Retinal pigment epithelial cell (primary cell): Measurements from ENCODE around the gene EIF4E2.
A peak's percentile ranks its signal among the peaks of the same experiment; 100 is the strongest.

Experiments used
- DNase-seq: peaks from one replicate; pipeline ENCODE4 v3.0.0-alpha.2; 2010; ENCODE audit warnings: low read depth
- H3K4me3 ChIP-seq: 2 replicates; pipeline ENCODE4 v1.5.1; 2011; ENCODE audit warnings: mild to moderate bottlenecking, low read length, control low read depth, moderate library complexity
- CTCF ChIP-seq: conservative IDR thresholded peaks from 2 replicates; pipeline ENCODE4 v1.5.1; 2011; ENCODE audit warnings: low read depth, low read length, control low read depth, inconsistent platforms

Gene EIF4E2

GRCh38 chr2:232543491-232543890 is 7.0 kb upstream of the EIF4E2 start:
- TF ChIP-seq CTCF, result no peak
- no peak for DNase-seq
- H3K4me3 ChIP-seq, result no peak overlapping the region

GRCh38 chr2:232543928-232544631 is 6.4 kb upstream of the EIF4E2 start:
- DNase-seq, result no peak
- no peak overlapping the region for H3K4me3 ChIP-seq
- no peak for TF ChIP-seq CTCF

- H3K4me3 ChIP-seq, result no peak overlapping the region
- TF ChIP-seq CTCF, result no peak
- no peak for DNase-seq
These were observed 5.8 kb upstream of the EIF4E2 start for GRCh38 chr2:232544674-232545073.

GRCh38 chr2:232545511-232546375 is 4.7 kb upstream of the EIF4E2 start:
- DNase-seq, result no peak
- H3K4me3 ChIP-seq, result no peak overlapping the region
- no peak for TF ChIP-seq CTCF

- no peak for DNase-seq
- TF ChIP-seq CTCF, result no peak
These were observed 2.5 kb upstream of the EIF4E2 start for GRCh38 chr2:232547991-232548390.

GRCh38 chr2:232549655-232550353 is 685 bp upstream of the EIF4E2 start:
- peak overlapping the region; percentile 88 for H3K4me3 ChIP-seq
- no peak for DNase-seq
- TF ChIP-seq CTCF, result no peak

More at GRCh38 chr2:232547991-232548390, 2.5 kb upstream of the EIF4E2 start:
- no peak overlapping the region for H3K4me3 ChIP-seq
